NCI-H1694 treated with DMSO at 0.1 percent for 48 hours (cell line): ENCODE data around the gene EEF1AKMT3.
"Not testable (repeated sequence)": the region's sequence is repeated elsewhere in the genome, so short reads cannot be mapped to it uniquely, and the experiment has no call there.

Source experiments
- DNase-seq: peaks from one replicate; lab custom pipeline; 2025; lab: John Stamatoyannopoulos, UW

The EEF1AKMT3 gene

GRCh38 chr12:57765698-57766463 lies 6.5 kb upstream of the EEF1AKMT3 start:
- DNase-seq = no peak

DNA sequence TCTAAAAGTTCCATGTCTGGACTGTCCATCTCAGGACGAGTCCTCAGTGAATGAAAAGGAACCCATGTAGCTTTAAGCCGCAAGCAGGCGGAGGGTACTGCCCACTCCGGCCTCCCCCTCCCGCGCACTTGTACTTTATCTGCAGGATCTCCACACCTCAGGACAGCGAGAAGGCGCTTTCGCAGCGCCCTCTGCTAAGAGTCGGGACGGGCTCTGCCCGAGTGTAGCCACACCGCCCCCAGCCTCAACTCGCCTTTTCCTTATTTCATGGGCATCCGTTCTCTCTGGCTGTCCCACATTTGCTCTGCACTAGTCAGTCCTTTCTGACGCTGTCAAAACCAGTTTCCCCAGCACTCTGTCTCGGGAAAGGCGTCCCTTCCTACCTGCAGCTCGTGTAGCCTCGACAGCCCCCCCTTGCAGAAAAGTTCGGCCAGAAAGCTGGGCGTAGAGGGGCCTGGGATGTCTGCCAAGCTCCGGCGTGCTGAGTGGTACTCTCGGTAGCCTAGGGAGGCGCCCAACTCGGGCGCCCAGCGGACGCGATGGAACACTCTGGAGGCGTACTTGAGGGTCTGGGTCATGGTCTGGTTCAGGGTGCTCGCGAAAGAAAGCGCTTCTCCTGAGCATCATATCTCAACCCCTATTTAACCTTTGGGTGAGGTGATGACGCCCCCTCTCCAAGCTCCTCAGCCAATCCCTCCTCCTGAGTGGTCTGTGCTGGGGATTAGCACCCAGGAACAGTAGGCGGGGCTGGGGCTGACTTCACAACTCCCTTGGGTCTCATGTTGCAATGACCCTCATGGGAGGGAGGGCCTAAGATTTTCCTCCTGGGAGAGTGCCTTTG lies 5.7 kb upstream of the EEF1AKMT3 start, which contains the start of gene CYP27B1:
TSS of gene CYP27B1 (minus strand) at position 615 of the 841 bp plus-strand sequence. CDS start at position 578, 37 bp downstream.
- DNase-seq = no peak

- no peak for DNase-seq
Observed at GRCh38 chr12:57767305-57767698, 5.1 kb upstream of the EEF1AKMT3 start.

DNA sequence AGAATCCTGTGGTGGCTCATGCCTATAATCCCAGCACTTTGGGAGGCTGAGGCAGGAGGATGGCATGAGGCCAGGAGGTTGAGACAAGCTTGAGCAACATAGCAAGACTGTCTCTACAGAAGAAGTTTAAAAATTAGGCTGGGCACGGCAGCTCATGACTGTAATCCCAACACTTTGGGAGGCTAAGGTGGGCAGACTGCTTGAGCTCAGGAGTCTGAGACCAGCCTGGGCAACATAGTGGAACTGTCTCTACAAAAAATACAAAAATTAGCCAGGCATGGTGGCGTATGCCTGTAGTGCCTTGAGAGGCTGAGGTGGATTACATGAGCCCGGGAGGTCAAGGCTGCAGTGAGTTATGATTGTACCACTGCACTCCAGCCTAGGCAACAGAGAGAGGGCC lies 4.5 kb upstream of the EEF1AKMT3 start:
- no peak for DNase-seq

DNA sequence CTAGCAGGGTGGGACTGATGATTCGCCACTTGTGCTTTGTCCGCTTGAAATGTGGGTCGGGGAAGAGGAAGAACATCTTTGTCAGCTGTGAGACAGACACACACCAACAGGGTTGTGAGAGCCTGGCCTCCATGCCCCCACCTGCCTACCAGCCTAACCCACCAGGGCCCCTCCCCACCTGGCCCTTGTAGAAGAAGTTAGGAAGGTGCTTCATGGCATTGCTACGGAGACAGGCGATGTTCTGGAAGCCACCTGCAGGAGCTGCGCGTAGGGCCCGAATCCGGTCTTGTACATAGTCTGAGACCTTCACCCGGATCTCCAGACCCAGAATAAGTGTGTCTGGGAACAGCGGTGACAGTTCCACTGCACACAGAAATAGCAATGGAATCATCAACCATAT lies 2.8 kb upstream of the EEF1AKMT3 start:
- DNase-seq = no peak

DNA sequence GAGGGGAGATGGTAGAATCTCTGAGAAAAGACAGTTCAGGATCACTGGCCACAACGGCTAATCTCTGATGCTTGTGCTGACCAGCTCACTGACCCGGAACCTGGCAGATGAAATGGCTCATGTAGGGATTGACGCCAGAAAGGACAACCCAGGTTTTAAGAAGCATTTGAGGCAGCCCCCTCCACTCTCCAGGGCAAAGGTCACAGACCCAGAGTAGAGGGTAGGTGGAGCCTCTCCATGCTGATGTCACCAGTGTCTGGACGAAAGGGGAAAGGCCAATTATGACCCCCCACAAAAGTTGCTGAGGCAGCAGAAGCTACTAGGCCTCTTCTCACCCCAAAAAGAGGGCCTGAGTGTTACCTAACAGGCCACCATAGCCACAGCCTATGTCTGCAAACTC lies 1.7 kb upstream of the EEF1AKMT3 start:
- no peak for DNase-seq

DNA sequence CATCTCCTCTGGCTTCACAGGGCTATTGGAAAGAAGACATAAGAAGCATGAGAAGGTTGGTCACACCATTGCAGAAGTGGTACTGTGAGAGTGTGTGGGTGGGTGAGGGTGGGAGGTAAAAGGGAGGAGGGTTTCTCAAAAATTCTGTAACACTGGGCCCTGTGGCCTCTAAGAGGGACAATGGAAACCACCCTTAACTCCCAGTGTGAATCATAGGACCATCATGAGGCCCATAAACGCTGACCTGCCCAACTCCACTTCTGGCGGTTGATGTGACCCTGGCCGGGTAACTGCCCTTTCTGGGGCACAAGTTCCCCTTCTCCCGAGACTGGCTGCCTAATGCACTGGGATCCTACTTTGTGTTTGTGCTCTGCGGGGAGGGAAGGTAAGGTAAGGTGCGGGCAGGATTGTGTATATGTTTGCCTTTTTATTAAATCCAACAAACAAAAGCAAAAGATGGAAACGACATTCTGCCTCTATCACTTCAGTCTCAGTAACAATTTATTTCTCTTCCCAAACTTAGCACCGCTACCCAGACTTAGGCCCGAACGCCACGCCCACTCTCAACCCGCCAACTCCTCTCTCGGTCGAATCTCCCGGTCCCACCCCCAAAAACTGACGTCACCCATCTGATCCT lies 1.1 kb upstream of the EEF1AKMT3 start:
- peak; percentile 79 for DNase-seq

DNA sequence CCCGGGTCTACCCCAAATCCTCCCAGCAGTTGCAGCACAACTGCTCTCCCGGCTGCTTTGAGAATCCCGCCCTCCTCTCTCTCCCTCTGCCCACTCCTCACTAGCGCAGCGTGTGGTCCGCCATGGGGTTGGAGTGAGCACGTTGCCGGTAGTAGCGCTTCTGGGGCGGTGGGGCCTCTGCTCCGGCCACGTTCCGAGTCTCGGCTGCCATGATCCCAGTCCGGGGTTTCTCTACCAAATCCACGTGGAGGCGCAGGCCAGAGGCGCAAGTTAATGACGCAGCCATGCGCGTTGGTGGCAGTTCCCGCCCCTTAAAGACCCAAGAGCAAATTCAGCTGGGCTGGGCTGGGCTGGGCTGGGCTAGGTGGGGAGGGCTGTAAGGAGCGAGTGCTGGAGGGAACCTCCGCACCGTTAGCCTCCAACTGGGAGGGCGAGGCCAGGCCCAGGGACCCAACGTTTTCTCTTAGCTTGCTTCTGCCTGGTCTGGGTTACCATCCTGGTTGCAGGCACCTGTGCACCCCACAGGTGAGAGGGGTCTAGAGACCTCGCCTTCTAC lies 463 bp upstream of the EEF1AKMT3 start, which contains the start of gene METTL1:
TSS of gene METTL1 (minus strand) at position 233 of the 556 bp plus-strand sequence. CDS start at position 211, 22 bp downstream.
- DNase-seq = peak; percentile 90

DNA sequence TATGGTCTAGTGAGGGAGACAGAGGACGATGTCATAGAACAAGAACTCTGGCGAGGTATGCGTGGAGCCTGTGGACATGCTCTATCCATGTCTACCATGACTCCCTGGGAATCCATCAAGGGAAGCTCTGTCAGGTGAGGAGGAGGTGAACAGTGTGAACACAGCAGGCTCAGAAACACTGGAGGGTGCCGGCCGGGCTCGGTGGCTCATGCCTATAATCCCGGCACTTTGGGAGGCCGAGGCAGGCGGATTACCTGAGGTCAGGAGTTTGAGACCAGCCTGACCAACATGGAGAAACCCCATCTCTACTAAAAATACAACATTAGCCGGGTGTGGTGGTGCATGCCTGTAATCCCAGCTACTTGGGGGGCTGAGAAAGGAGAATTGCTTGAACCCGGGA lies 2.2 kb downstream of the EEF1AKMT3 start:
- DNase-seq = not testable (repeated sequence)

DNA sequence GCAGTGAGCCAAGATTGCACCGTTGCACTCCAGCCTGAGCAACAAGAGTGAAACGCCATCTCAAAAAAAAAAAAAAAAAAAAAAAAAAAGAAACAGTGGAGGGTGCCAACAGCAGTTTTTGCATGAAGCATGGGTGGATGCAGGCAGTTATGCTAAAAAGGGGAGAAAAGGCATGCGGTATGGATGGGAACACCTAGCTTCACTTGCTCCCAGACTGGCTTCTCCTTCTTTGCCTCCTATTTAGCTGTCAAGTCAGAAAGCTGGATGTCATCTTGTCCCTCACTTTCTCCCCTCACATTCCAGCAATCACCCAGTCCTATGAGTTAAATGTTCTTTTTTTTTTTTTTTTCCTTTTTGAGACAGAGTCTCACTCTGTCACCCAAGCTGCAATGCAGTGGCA lies 2.6 kb downstream of the EEF1AKMT3 start:
- DNase-seq = no peak

DNA sequence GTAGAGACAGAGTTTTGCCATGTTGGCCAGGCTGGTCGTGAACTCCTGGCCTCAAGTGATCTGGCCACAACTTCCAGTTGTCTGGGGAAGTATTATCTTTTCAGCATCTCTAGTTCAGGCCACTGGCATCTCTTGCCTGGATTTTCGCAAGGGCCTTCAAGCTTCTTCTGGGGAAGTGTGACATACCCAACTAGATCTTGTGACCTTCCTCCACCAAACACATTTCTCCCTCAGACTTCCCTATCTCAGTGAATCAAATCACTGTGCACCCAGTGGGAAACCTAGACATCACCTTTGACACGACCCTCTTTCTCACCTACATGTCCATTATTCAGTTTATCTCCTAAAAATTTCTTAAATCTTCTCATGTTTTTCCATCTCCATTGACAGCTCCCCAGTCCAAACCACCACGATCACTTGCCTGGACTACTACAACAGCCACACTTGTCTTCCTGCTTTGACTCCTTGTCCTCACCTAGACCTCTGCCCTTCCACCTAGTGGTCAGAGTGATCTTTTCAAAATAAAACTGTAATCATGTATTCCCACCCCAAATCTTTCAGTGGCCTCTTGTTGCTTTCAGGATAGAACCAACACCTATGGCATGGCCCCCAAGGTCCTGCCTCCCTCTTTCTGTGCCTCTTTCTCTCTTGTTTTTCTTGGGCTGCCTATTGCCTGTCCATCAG lies 3.3 kb downstream of the EEF1AKMT3 start:
- DNase-seq = no peak

DNA sequence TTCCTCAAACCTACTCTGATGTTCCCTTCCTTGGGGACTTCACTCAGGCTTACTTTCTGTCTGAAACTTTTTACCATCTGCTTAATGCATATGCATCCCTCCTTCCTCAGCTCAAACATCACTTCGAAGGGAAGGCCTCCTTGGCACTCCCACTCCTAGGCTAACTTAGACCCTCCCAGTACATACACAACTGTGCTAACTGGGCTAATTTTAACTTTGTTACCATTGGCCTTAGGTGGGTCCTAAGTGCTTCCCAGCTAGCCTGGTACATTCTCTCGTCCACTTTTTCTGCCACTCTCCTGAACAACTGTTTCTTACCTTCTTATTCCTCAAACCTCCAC lies 3.8 kb downstream of the EEF1AKMT3 start:
- DNase-seq = no peak

DNA sequence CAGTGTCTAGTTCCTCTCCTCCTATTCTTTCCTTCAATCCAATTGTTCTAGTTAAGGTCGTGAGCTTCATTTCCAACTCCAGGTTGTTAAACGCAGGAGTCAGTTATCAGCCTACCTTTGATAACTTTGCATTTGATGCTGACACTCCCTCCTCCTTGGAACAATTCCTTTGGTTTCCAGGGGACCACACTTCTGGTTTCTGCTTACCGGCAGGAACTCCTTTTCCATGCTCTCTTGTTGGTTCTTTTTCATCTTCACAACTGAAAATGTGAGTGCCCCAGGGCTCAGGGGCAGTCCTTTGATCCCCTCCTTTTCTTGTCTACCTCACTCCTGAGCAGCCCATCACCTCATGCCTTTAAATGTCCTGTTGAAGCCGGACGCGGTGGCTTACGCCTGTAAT lies 5.0 kb downstream of the EEF1AKMT3 start:
- no peak for DNase-seq

DNA sequence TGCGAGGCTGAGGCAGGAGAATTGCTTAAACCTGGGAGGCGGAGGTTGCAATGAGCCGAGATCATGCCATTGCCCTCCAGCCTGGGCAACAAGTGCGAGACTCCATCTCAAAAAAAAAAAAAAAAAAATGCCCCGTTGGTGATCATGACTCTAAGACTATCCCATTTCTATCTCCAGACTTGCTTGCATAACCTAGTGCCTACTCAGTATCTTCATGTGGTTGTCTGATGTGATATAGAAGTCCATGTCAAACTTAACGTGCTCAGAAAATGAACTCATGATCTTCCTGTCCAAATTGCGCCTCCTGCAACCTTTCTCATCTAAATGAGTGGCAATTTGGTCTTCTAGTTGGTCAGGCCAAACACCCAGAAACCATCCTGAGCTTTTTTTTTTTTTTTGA lies 5.5 kb downstream of the EEF1AKMT3 start:
- no peak for DNase-seq

DNA sequence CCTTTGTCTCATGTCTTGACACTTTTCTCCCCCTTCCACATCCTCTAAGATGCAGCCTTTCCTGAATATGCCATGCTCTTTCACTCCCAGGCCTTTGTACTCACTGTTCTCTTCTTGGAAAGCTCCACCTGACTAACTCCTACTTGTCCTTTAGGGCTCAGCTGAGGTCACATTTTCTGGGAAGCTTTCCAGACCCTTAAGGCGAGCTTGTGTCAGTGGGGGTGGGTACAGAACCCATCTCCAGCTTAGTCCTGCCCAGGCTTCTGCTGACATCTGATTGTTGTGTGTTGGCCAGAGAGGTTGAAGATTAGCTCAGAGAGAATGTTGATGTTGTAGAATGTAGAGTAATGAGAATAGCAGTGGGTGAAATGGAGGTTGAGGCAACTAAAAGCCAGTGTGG lies 7.3 kb downstream of the EEF1AKMT3 start:
- no peak for DNase-seq

GRCh38 chr12:57780284-57780897 lies 8.0 kb downstream of the EEF1AKMT3 start:
- DNase-seq = no peak

GRCh38 chr12:57781244-57781643 lies 8.8 kb downstream of the EEF1AKMT3 start:
- no peak for DNase-seq

GRCh38 chr12:57781801-57782200 lies 9.4 kb downstream of the EEF1AKMT3 start:
- DNase-seq = no peak

DNA sequence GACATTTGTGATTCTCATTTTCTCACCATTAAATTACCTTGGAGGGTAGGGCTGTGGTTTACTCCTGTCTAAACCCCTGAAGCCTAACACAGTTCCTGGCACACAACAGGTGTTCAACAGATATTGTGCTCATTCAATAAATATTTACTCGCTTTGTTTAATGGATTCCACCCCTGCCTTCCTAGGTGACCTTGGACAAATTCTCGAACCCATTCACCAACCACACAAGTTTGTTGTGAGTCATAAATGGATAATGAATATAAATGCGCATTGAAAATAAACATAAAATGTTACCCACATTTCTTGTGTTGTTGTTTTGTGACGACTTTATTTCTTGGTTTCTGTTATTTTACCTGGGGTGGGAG lies 9.8 kb downstream of the EEF1AKMT3 start:
- no peak for DNase-seq

- DNase-seq = peak; percentile 75
Observed at GRCh38 chr12:57782608-57783465, 10.4 kb downstream of the EEF1AKMT3 start, which contains the start of gene TSFM. TSFM (plus strand) TSS chr12:57782787; CDS start chr12:57782802, 15 bp downstream.
